Nephron progenitor cell (in vitro differentiated cells): ENCODE measurements around the gene CD96.

ENCODE experiments used
- DNase-seq: peaks from one replicate; pipeline ENCODE4 v3.0.0; 2021
- H3K27ac Mint-ChIP-seq: 2 replicates; pipeline ENCODE4 v1.8.0; 2021; ENCODE audit warnings: mild to moderate bottlenecking, moderate library complexity, mixed read lengths
- H3K27me3 Mint-ChIP-seq: 2 replicates; pipeline ENCODE4 v1.8.0; 2021; ENCODE audit warnings: mild to moderate bottlenecking, low read depth, mixed read lengths; ENCODE audit not compliant: poor library complexity
- H3K36me3 Mint-ChIP-seq: 2 replicates; pipeline ENCODE4 v1.8.0; 2021; ENCODE audit warnings: low read depth, mixed read lengths
- H3K4me1 Mint-ChIP-seq: 2 replicates; pipeline ENCODE4 v1.8.0; 2021; ENCODE audit warnings: mixed read lengths
- H3K4me3 Mint-ChIP-seq: 2 replicates; pipeline ENCODE4 v1.8.0; 2021; ENCODE audit warnings: mild to moderate bottlenecking, moderate library complexity, mixed read lengths
- H3K9me3 Mint-ChIP-seq: 2 replicates; pipeline ENCODE4 v1.8.0; 2021; ENCODE audit warnings: mild to moderate bottlenecking, moderate library complexity, mixed read lengths
- TF ChIP-seq, protein P1 (sequence below): fragments of 200-600 bp; sonication (generic); IDR thresholded peaks from 2 replicates; pipeline ENCODE4 v1.5.0; 2021; ENCODE audit warnings: antibody characterized with exemption

Gene CD96

DNA sequence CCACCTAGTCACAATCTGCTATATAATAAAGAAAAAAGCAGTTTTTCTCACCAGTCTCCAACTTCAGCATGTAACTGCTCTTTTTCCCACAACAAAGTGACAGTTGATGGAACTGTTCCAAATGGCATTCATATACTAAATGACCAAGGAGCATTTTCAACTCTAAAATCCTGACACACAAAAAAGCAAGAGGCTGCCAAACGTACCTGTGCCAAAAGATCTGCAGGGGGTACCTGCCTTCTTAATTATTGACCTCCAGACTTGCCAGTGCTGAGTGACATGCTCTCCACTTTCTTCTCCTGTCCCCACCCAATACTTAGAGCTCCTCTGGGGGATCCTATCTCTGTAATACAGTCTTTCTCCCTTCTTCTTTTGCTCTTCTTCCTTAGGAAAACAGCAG lies 35.1 kb downstream of the CD96 start:
- H3K4me3 Mint-ChIP-seq = no peak overlapping the region
- TF ChIP-seq, protein P1, sequence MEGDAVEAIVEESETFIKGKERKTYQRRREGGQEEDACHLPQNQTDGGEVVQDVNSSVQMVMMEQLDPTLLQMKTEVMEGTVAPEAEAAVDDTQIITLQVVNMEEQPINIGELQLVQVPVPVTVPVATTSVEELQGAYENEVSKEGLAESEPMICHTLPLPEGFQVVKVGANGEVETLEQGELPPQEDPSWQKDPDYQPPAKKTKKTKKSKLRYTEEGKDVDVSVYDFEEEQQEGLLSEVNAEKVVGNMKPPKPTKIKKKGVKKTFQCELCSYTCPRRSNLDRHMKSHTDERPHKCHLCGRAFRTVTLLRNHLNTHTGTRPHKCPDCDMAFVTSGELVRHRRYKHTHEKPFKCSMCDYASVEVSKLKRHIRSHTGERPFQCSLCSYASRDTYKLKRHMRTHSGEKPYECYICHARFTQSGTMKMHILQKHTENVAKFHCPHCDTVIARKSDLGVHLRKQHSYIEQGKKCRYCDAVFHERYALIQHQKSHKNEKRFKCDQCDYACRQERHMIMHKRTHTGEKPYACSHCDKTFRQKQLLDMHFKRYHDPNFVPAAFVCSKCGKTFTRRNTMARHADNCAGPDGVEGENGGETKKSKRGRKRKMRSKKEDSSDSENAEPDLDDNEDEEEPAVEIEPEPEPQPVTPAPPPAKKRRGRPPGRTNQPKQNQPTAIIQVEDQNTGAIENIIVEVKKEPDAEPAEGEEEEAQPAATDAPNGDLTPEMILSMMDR = no peak
- no peaks in the 10 kb centered on the region for H3K9me3 Mint-ChIP-seq
- peaks cover 12% of the 10 kb centered on the region for H3K4me1 Mint-ChIP-seq
- no peak for DNase-seq
- no peaks in the 10 kb centered on the region for H3K36me3 Mint-ChIP-seq
- no peaks in the 10 kb centered on the region for H3K27me3 Mint-ChIP-seq
- no peak overlapping the region for H3K27ac Mint-ChIP-seq

DNA sequence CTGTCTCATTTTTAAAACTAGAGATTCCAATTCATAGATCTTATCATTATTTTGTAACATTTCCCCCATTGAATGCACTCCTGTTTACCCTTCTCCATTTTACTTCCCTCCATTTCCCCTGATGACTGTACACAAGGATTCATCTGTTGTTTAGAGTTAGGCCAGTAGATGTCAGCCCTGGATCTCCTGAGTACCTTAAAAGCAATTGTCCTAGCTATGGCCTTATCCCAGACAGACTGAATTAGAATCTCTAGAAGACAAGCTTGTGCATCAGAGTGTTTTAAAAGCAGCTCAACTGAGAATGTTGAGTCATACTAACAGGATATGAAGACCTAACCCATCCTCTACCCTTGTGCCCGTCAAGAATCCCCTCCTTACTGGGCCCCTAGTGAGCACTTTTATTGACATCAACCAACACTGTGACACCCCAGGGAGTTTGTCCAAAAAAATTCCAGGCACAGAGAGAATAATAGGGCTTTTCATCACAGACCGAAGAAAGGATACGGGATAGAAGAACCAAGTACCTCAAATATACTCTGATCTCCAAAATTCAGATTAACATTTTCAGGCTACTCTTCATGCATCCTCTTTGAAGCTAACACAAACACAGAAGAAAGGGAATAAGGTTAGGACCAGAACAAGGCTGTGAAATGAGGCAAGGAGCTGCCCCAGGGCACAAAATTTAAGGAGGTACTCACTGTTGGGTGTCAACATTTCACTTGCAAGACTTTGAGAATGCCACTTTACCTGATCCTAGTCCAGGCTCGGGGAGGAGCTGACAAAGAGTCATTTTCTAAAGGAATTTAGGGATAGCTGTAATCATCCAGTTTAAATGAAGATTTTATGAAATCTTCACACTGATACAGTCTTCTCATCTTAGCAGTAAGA lies 36.0 kb downstream of the CD96 start:
- Mint-ChIP-seq H3K9me3 (peaks cover 8% of the 10 kb centered on the region), H3K4me1 (peaks cover 12% of the 10 kb centered on the region), H3K27me3 (no peaks in the 10 kb centered on the region), H3K27ac (no peak overlapping the region), H3K4me3 (no peak overlapping the region), H3K36me3 (no peaks in the 10 kb centered on the region)
- TF ChIP-seq, protein P1 = peak; percentile 39
- no peak for DNase-seq

DNA sequence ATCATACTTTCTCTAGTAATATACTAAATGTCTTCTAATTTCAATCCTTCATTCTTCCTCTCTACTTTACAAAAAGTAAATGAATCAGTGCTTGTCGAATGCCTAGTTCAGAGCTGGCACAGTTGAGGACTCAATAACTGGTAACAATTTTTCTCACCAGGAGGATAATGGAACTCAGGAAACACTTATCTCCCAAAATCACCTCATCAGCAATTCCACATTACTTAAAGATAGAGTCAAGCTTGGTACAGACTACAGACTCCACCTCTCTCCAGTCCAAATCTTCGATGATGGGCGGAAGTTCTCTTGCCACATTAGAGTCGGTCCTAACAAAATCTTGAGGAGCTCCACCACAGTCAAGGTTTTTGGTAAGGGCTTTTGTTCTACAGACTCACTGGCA lies 36.9 kb downstream of the CD96 start:
- TF ChIP-seq, protein P1 = no peak
- Mint-ChIP-seq H3K27me3 (no peaks in the 10 kb centered on the region), H3K4me1 (peaks cover 12% of the 10 kb centered on the region), H3K36me3 (no peaks in the 10 kb centered on the region), H3K9me3 (peaks cover 11% of the 10 kb centered on the region), H3K4me3 (no peak overlapping the region), H3K27ac (no peak overlapping the region)
- no peak for DNase-seq

DNA sequence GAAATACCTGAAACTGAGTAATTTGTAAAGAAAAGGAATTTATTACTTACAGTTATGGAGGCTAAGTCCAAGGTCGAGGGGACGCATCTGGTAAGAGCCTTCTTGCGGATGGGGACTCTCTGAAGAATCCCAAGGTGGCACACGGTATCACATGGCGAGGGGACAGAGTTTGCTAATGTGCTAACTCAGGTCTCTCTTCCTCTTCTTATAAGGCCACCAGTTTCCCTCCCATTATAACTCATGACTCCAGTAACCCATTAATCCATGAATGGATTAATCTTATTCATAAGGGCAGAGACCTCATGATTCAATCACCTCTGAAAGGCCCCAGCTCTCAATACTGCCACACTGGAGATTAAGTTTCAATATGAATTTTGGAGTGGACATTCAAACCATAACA lies 37.5 kb downstream of the CD96 start:
- no peaks in the 10 kb centered on the region for H3K36me3 Mint-ChIP-seq
- H3K27me3 Mint-ChIP-seq = no peaks in the 10 kb centered on the region
- DNase-seq = no peak
- no peak overlapping the region for H3K27ac Mint-ChIP-seq
- TF ChIP-seq, protein P1 = no peak
- peaks cover 17% of the 10 kb centered on the region for H3K9me3 Mint-ChIP-seq
- peaks cover 12% of the 10 kb centered on the region for H3K4me1 Mint-ChIP-seq
- no peak overlapping the region for H3K4me3 Mint-ChIP-seq

DNA sequence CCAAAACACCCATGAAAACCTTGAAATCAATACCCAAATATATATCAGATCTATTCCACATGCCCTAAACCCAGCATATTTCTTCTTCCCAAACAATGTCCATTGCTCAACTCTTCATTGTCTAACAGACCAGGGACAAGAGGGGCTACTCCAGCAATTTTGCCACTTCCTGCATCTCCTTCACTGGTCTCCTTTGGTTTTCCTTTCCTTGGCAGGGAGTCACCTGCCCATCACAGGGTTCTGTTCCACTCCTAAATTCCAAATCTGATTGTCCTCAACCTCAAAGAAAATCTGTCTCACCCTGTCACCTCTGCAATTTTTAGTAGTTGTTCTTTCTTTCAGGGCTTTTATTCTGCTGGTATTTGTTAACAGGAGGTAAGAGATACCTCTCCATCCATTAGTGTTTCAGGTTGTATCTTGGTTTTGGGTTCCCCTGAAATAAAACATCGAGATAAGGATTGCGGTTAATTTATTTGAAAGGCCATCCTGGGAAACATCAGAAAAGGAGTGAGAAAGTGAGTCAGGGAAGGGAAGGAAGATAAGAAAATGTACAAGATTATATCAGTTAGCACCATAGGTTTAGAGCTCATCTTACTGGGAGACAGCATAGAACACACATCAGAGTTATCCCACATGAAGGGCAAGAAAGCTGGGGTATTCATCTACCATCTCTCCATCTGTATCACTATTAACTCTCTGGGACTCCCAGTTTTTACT lies 39.6 kb downstream of the CD96 start:
- Mint-ChIP-seq H3K27me3 (no peaks in the 10 kb centered on the region), H3K9me3 (peaks cover 21% of the 10 kb centered on the region), H3K4me3 (no peak overlapping the region), H3K36me3 (no peaks in the 10 kb centered on the region), H3K27ac (no peak overlapping the region), H3K4me1 (peaks cover 12% of the 10 kb centered on the region)
- no peak for DNase-seq
- TF ChIP-seq, protein P1 = no peak
